Choroid plexus epithelial cell (primary cell): ENCODE results near the gene CDH4.

Source experiments
- DNase-seq: peaks from one replicate; pipeline ENCODE4 v3.0.0-alpha.2; 2010; ENCODE audit warnings: low read depth
- H3K4me3 ChIP-seq: 2 replicates; pipeline ENCODE4 v1.5.1; 2011; ENCODE audit warnings: low read depth, mild to moderate bottlenecking, control low read depth, low read length, moderate library complexity
- TF ChIP-seq, protein P1 (sequence below): conservative IDR thresholded peaks from 2 replicates; pipeline ENCODE4 v1.5.1; 2011; ENCODE audit warnings: low read depth, mild to moderate bottlenecking, control low read depth, inconsistent platforms, low read length, moderate library complexity

Gene CDH4

DNA sequence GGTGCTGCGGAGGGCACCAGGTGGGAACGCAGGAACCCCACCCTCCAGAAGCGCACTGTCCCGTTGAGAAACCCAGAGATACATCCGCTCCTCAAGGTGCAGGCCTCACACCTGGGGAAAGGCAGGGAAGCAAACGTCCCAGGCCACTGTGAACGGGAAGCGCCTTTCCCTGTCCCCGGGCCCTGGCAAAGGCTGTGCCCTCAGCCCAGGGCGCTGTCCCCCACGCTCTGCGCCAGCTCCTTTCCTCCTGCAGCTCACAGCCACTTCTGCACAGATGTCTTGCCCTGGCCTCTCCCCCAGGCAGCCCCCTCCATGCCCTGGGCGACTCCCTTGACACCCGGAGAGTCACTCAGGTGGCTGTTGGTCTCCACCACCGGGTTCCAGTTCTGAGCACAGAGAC is 609.8 kb downstream of the CDH4 start:
- DNase-seq, result no peak
- TF ChIP-seq, protein P1, sequence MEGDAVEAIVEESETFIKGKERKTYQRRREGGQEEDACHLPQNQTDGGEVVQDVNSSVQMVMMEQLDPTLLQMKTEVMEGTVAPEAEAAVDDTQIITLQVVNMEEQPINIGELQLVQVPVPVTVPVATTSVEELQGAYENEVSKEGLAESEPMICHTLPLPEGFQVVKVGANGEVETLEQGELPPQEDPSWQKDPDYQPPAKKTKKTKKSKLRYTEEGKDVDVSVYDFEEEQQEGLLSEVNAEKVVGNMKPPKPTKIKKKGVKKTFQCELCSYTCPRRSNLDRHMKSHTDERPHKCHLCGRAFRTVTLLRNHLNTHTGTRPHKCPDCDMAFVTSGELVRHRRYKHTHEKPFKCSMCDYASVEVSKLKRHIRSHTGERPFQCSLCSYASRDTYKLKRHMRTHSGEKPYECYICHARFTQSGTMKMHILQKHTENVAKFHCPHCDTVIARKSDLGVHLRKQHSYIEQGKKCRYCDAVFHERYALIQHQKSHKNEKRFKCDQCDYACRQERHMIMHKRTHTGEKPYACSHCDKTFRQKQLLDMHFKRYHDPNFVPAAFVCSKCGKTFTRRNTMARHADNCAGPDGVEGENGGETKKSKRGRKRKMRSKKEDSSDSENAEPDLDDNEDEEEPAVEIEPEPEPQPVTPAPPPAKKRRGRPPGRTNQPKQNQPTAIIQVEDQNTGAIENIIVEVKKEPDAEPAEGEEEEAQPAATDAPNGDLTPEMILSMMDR, result no peak
- no peak overlapping the region for H3K4me3 ChIP-seq

DNA sequence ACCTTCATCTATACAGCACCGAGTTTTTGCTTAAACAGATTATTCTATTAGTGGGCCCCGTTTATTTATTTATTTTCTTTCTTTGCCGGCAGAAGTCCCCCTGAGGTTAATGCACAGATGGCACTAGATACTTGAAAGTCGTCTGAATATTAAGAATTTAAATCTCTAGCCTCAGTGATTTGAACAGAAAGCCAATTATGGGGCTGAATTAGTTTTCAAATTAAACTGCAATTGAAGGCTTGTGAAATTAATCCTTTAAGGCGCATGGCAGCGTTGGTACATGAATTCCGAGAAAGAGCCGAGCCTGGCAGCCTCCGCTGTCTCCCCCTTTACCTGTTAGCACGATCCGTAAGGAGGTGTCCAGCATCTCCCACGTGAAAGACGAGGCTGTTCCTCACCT is 610.8 kb downstream of the CDH4 start:
- no peak overlapping the region for H3K4me3 ChIP-seq
- DNase-seq, result no peak
- TF ChIP-seq, protein P1, result no peak

DNA sequence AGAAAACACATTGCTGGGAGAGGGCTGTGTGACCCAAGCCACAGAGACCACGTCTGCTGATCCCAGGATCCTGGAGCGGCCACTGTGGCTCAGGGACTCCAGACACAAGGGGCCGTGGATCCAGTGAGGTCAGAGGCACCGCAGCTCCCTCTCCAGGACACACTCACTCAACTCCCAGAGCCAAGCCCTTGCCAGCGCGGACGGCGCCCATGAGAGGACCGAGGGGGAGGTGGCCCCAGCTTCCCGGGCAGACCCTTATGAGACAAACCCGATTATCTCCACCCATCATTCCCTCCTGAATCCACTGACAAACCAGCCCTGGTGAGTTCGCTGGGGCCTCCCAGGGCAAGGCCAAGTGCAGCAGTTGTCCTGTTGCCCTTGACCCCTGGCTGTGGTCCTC is 612.4 kb downstream of the CDH4 start:
- no peak for DNase-seq
- no peak overlapping the region for H3K4me3 ChIP-seq
- TF ChIP-seq, protein P1, result no peak

DNA sequence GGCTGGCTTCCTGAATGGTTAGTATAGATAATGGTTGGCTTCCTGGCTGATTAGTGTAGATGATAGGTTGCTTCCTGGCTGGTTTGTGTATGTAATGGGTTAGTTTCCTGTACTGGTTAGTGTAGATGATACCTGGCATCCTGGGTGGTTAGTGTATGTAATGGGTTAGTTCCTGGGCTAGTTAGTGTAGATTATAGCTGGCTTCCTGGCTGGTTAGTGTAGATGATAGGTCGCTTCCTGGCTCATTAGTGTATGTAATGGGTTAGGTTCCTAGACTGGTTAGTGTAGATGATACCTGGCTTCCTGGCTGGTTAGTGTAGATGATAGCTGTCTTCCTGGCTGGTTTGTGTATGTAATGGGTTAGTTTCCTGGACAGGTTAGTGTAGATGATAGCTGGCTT is 613.3 kb downstream of the CDH4 start:
- H3K4me3 ChIP-seq, result no peak overlapping the region
- TF ChIP-seq, protein P1, result no peak
- DNase-seq, result no peak

DNA sequence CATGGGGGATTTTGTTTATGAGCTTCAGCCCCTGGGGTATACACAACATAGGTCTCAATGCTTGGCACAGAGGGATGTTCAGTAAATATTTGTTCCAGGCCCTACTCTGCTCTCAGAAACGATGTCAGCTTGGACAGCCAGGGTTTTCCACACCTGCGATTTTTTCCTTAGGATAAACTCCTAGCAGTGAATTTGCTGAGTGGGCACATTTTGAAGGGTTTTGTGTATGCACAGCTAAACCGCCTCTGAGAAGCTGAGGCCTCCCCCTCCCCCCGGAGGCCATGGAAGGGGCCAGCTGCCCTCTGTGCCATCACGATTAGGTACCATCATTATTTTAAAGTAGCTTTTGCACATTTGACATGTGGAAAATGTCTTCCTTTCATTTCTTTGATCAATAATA is 614.1 kb downstream of the CDH4 start:
- TF ChIP-seq, protein P1, result no peak
- H3K4me3 ChIP-seq, result no peak overlapping the region
- DNase-seq, result no peak

DNA sequence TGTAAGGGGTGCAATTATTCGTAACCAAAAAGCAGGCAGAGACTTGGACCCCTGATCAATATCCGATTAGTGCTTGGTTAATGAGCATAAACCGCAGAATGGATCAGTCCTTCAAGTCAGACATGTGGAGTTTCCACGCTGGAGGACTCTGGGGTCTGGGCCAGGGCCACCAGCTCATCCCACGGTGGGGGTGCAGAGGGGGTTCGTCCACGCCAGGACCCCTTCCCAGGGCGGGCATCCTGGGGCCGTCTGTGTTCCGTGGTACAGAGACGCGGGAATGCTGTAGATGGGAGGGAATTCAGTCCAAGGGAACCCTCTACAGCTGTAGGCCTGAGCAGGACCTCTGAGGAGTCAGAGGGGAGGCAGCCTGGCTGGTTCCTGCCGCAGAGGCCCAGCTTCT is 615.9 kb downstream of the CDH4 start:
- TF ChIP-seq, protein P1, result no peak

DNA sequence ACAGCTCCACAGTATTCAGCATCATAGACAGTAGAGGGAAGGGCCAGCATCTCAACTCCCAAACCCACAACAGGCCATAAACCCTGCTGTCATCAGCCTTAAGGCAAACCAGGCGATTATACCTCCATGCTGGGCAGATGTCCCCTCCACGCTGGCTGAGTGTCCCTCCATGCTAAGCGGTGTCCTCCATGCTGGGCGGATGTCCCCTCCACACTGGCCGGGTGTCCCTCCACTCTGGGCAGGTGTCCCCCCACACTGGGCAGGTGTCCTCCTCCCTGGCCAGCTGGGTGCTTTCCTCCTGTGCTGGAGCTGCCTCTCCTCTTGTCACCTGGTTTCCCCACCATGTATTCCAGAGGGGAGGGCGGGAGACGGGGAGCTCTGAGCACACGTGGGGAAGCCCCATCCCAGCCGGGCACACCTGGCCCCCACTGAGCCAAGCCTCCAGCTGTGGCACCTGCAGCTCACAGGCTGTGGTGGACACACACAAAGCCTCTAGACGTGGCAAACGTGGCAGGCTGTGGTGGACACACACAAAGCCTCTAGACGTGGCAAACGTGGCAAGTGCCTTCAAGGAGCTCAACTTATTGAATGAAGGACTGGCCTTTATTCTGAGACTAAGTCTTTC is 616.5 kb downstream of the CDH4 start:
- TF ChIP-seq, protein P1, result no peak
- no peak overlapping the region for H3K4me3 ChIP-seq
- no peak for DNase-seq

More for the DNA sequence above, 615.9 kb downstream of the CDH4 start:
- DNase-seq, result no peak
- no peak overlapping the region for H3K4me3 ChIP-seq
